WERI-Rb-1 (cell line): Measurements from ENCODE around the gene MYO10.
"Not testable (repeated sequence)": the region's sequence is repeated elsewhere in the genome, so short reads cannot be mapped to it uniquely, and the experiment has no call there.

Source experiments
- DNase-seq: peaks from one replicate; pipeline ENCODE4 v3.0.0-alpha.2; 2020
- H3K27ac ChIP-seq: fragments of 250-450 bp; sonication (Bioruptor Pico); 2 replicates; pipeline ENCODE4 v1.5.1; 2020; ENCODE audit warnings: mild to moderate bottlenecking, moderate library complexity
- H3K27me3 ChIP-seq: fragments of 250-450 bp; sonication (Bioruptor Pico); 2 replicates; pipeline ENCODE4 v1.5.1; 2021; ENCODE audit warnings: mild to moderate bottlenecking, low read depth, moderate library complexity; ENCODE audit not compliant: insufficient read depth, severe bottlenecking
- H3K36me3 ChIP-seq: fragments of 250-450 bp; sonication (Bioruptor Pico); 2 replicates; pipeline ENCODE4 v1.5.1; 2020; ENCODE audit warnings: mild to moderate bottlenecking, moderate library complexity
- H3K4me3 ChIP-seq: 2 replicates; pipeline ENCODE4 v1.5.1; 2011; ENCODE audit warnings: low read depth, mild to moderate bottlenecking, control low read depth, low read length
- H3K9me3 ChIP-seq: fragments of 250-450 bp; sonication (Bioruptor Pico); 2 replicates; pipeline ENCODE4 v1.5.1; 2021; ENCODE audit warnings: mild to moderate bottlenecking, moderate library complexity; ENCODE audit not compliant: severe bottlenecking
- CTCF ChIP-seq: IDR thresholded peaks from 2 replicates; pipeline ENCODE4 v1.5.1; 2011; ENCODE audit warnings: low read depth, mild to moderate bottlenecking, control low read depth, inconsistent platforms, low read length

MYO10 gene

GRCh38 chr5:16661713-16662112 lies 274.4 kb downstream of the MYO10 start:
- Histone ChIP-seq H3K4me3 (no peak overlapping the region), H3K9me3 (no peaks in the 10 kb centered on the region), H3K27ac (no peak overlapping the region), H3K27me3 (no peaks in the 10 kb centered on the region), H3K36me3 (peaks cover 13% of the 10 kb centered on the region)
- no peak for DNase-seq
- no peak for TF ChIP-seq CTCF

- H3K9me3 ChIP-seq, result no peaks in the 10 kb centered on the region
- H3K36me3 ChIP-seq, result peaks cover 12% of the 10 kb centered on the region
- TF ChIP-seq CTCF, result no peak
- H3K4me3 ChIP-seq, result no peak overlapping the region
- H3K27ac ChIP-seq, result no peak overlapping the region
- H3K27me3 ChIP-seq, result no peaks in the 10 kb centered on the region
- no peak for DNase-seq
Measured at GRCh38 chr5:16660982-16661381, 275.1 kb downstream of the MYO10 start.

- Histone ChIP-seq H3K27me3 (no peaks in the 10 kb centered on the region), H3K4me3 (no peak overlapping the region)
- TF ChIP-seq CTCF, result no peak
Measured at GRCh38 chr5:16659536-16659935, 276.6 kb downstream of the MYO10 start.

GRCh38 chr5:16656561-16657191 lies 279.4 kb downstream of the MYO10 start:
- no peaks in the 10 kb centered on the region for H3K36me3 ChIP-seq
- H3K4me3 ChIP-seq, result no peak overlapping the region
- no peak overlapping the region for H3K27ac ChIP-seq
- H3K27me3 ChIP-seq, result no peaks in the 10 kb centered on the region
- TF ChIP-seq CTCF, result no peak
- H3K9me3 ChIP-seq, result no peaks in the 10 kb centered on the region
- DNase-seq, result no peak

More at GRCh38 chr5:16659536-16659935, 276.6 kb downstream of the MYO10 start:
- Histone ChIP-seq H3K27ac (no peak overlapping the region), H3K9me3 (no peaks in the 10 kb centered on the region), H3K36me3 (peaks cover 4% of the 10 kb centered on the region; the same call in 1 of the 2 replicates)
- no peak for DNase-seq

- Histone ChIP-seq H3K36me3 (no peaks in the 10 kb centered on the region), H3K9me3 (no peaks in the 10 kb centered on the region), H3K4me3 (no peak overlapping the region), H3K27me3 (no peaks in the 10 kb centered on the region), H3K27ac (no peak overlapping the region)
- DNase-seq, result no peak
- TF ChIP-seq CTCF, result no peak
Measured at GRCh38 chr5:16654647-16655334, 281.3 kb downstream of the MYO10 start.

GRCh38 chr5:16648739-16649138 lies 287.3 kb downstream of the MYO10 start:
- not testable (repeated sequence) for H3K27ac ChIP-seq, H3K36me3 ChIP-seq, DNase-seq, H3K4me3 ChIP-seq, H3K27me3 ChIP-seq, H3K9me3 ChIP-seq
